ENCODE measurements around the gene THEM5.
A peak's percentile ranks its signal among the peaks of the same experiment; 100 is the strongest.
"Not testable (repeated sequence)": the region's sequence is repeated elsewhere in the genome, so short reads cannot be mapped to it uniquely, and the experiment has no call there.

Gene THEM5

GRCh38 chr1:151867321-151867720 is 13.8 kb upstream of the THEM5 start:
- DNase-seq = no peak

- no peak for DNase-seq
Observed at GRCh38 chr1:151864411-151864810, 10.9 kb upstream of the THEM5 start.

GRCh38 chr1:151862604-151863003 is 9.1 kb upstream of the THEM5 start:
- no peak for DNase-seq

- DNase-seq = no peak
Observed at GRCh38 chr1:151860504-151861187, 7.1 kb upstream of the THEM5 start.

- no peak for DNase-seq
Observed at GRCh38 chr1:151859891-151860293, 6.4 kb upstream of the THEM5 start.

GRCh38 chr1:151858886-151859665 is 5.6 kb upstream of the THEM5 start:
- no peak for DNase-seq

- DNase-seq = no peak
Observed at GRCh38 chr1:151858030-151858746, 4.7 kb upstream of the THEM5 start.

- DNase-seq = no peak
Observed at GRCh38 chr1:151855933-151856332, 2.4 kb upstream of the THEM5 start.

GRCh38 chr1:151855516-151855915 is 2.0 kb upstream of the THEM5 start:
- DNase-seq = not testable (repeated sequence)

GRCh38 chr1:151854658-151855057 is 1.1 kb upstream of the THEM5 start:
- no peak for DNase-seq

GRCh38 chr1:151852733-151853132 is 779 bp downstream of the THEM5 start:
- DNase-seq = no peak

GRCh38 chr1:151851886-151852285 is 1.6 kb downstream of the THEM5 start:
- DNase-seq = no peak

GRCh38 chr1:151849871-151850270 is 3.6 kb downstream of the THEM5 start:
- no peak for DNase-seq

- no peak for DNase-seq
Observed at GRCh38 chr1:151849126-151849525, 4.4 kb downstream of the THEM5 start.

- DNase-seq = no peak
Observed at GRCh38 chr1:151847867-151848596, 5.5 kb downstream of the THEM5 start.

- DNase-seq = no peak
Observed at GRCh38 chr1:151846686-151847237, 6.8 kb downstream of the THEM5 start.

GRCh38 chr1:151846062-151846568 is 7.4 kb downstream of the THEM5 start:
- no peak for DNase-seq

- no peak for DNase-seq
Observed at GRCh38 chr1:151843398-151843797, 10.1 kb downstream of the THEM5 start.

GRCh38 chr1:151841141-151841540 is 12.4 kb downstream of the THEM5 start:
- DNase-seq = no peak

- DNase-seq = peak; percentile 46
Observed at GRCh38 chr1:151840421-151840820, 13.1 kb downstream of the THEM5 start.

- peak; percentile 98 for DNase-seq
Observed at GRCh38 chr1:151839457-151840403, 13.8 kb downstream of the THEM5 start, which contains the start of gene C2CD4D. TSS of gene C2CD4D (minus strand) at chr1:151839820. CDS start at chr1:151838989, 831 bp downstream.

Data from NCI-H526 treated with DMSO at 0.1 percent for 48 hours (cell line).